Measurements from ENCODE around the gene KNOP1.
"Not testable (repeated sequence)": the region's sequence is repeated elsewhere in the genome, so short reads cannot be mapped to it uniquely, and the experiment has no call there.

The KNOP1 gene

DNA sequence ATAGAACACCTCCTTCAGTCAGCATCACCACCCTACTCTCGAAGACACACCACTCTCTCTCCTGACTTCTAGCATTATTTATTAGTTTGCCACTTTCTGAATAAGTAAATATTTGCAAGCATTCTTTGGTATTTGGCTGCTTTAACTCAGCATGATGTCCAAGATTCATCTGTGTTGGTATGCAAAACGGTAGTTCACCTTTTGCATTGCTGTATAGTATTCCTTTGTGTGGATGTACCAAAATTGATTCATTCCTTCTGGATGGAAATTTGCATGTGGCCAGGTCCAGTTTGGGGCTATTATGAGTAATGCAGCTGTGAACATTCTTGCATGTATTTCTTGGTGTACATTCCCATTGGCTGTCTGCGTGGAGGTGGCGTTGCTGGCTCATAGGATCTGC, 32.9 kb downstream of the KNOP1 start:
- no peak overlapping the region for H3K4me3 ChIP-seq (ENCODE audit: low read depth, low read length)
- no peak for DNase-seq (ENCODE audit: low read depth)
- TF ChIP-seq, protein P1, sequence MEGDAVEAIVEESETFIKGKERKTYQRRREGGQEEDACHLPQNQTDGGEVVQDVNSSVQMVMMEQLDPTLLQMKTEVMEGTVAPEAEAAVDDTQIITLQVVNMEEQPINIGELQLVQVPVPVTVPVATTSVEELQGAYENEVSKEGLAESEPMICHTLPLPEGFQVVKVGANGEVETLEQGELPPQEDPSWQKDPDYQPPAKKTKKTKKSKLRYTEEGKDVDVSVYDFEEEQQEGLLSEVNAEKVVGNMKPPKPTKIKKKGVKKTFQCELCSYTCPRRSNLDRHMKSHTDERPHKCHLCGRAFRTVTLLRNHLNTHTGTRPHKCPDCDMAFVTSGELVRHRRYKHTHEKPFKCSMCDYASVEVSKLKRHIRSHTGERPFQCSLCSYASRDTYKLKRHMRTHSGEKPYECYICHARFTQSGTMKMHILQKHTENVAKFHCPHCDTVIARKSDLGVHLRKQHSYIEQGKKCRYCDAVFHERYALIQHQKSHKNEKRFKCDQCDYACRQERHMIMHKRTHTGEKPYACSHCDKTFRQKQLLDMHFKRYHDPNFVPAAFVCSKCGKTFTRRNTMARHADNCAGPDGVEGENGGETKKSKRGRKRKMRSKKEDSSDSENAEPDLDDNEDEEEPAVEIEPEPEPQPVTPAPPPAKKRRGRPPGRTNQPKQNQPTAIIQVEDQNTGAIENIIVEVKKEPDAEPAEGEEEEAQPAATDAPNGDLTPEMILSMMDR (conservative IDR thresholded peaks at IDR 0.05; ENCODE audit: low read depth, low read length) = no peak

DNA sequence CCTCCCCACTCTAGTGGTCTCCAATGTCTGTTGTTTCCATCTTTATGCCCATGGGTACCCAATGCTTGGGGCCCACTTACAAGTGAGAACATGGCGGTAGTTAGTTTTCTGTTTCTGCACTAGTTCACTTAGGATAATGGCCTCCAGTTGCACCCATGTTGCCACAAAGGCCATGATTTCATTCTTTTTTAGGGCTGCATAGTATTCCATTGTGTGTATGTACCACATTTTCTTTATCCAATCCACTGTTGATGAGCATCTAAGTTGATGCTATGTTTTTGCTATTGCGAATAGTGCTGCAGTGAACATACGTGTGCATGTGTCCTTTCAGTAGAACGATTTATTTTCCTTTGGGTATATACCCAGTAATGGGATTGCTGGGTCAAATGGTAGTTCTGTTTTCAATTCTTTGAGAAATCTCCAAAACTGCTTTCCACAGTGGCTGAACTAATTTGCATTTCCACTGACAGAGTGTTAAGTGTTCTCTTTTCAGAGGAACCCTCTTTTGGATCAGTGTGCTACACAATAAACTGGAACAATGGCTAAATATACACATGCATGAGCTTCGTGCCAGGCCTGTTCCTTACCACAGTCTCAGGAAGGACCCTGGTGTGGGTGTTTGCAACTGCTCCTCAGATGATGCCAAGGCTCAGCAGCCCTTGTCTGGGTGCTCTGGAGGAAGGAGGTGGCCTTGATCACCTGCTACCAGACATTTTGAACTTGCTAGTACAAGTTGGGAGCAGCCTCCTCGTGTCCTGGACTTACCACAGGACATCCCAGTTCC, 34.4 kb downstream of the KNOP1 start:
- no peak for DNase-seq (ENCODE audit: low read depth)
- TF ChIP-seq, protein P1 (conservative IDR thresholded peaks at IDR 0.05; ENCODE audit: low read depth, low read length) = no peak
- no peak overlapping the region for H3K4me3 ChIP-seq (ENCODE audit: low read depth, low read length)

DNA sequence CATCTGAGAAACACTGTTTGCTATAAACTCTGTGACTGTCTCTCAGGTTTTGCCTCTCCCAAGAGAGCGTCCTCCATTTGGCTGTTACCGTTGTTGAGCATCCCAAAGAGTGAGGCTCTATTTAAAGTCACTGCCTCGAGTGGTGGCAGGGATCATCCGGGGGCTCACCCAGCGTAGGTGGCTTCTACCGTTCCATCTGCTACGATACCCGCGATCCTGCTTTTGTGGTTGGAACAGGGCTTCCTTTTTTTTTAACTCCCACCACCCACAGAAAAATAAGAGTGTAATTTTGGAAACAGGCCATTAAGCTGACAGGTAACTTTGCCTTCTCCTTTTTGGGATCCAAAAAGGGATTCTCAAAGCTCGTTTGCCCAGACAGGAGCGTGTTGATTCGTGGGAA, 36.4 kb downstream of the KNOP1 start:
- no peak for DNase-seq (ENCODE audit: low read depth)
- no peak overlapping the region for H3K4me3 ChIP-seq (ENCODE audit: low read depth, low read length)
- TF ChIP-seq, protein P1 (conservative IDR thresholded peaks at IDR 0.05; ENCODE audit: low read depth, low read length) = no peak

DNA sequence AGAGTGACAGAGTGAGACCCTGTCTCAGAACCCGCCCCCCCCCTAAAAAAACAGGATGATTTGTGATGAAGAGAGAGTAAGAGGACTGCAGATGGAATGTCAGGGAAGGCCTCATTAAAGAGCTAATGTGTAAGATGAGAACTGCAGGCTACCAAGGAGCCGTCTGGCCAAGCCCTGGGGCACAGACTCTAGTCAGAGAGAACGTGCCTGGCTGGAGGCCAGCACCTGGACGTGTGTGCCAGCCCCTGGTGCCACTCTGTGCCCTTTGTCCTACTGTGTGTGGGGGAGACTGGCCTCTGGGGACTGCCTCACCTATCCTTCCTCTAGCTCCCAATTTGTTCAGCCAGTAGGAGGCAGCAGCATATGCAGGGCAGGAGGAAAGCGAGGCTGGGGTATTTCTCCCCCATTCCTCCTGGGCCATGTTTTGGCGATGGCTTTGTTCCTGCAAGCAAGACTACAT, 37.1 kb downstream of the KNOP1 start:
- TF ChIP-seq, protein P1 (conservative IDR thresholded peaks at IDR 0.05; ENCODE audit: low read depth, low read length) = peak; percentile 48
- DNase-seq (ENCODE audit: low read depth) = no peak
- H3K4me3 ChIP-seq (ENCODE audit: low read depth, low read length) = no peak overlapping the region

DNA sequence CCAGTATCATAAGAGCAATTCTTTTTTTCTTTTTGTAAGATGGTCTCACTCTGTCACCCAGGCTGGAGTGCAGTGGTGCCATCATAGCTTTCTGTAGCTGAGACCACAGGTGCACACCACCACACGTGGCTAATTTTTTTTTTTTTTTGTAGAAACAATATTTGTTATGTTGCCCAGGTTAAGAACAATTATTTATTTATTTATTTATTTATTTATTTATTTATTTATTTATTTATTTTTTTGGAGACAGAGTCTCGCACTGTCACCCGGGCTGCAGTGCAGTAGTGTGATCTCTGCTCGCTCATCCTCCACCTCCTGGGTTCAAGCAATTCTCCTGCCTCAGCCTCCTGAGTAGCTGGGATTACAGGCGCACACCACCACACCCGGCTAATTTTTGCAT, 38.7 kb downstream of the KNOP1 start:
- not testable (repeated sequence) for H3K4me3 ChIP-seq (ENCODE audit: low read depth, low read length); DNase-seq (ENCODE audit: low read depth)

DNA sequence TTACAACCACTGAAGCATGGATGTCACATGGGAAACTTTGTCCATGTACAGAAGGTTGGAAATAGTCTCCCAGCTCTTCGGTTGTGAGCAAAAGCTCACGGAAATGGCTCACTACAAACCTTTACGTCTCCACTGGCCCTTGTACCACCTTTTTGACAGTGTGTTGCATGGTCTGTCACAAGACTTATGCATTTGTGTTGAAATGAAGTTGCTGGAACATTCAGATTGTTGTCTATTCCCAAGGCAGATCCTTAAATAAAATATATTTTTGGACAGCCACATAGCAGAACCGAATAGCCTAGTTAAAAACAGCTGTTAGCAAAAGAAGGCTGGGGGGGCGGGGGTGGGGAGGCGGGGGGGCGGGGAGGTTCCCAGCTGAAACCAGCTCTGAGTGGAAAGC, 39.2 kb downstream of the KNOP1 start:
- no peak for DNase-seq (ENCODE audit: low read depth)
- TF ChIP-seq, protein P1 (conservative IDR thresholded peaks at IDR 0.05; ENCODE audit: low read depth, low read length) = no peak
- H3K4me3 ChIP-seq (ENCODE audit: low read depth, low read length) = no peak overlapping the region

DNA sequence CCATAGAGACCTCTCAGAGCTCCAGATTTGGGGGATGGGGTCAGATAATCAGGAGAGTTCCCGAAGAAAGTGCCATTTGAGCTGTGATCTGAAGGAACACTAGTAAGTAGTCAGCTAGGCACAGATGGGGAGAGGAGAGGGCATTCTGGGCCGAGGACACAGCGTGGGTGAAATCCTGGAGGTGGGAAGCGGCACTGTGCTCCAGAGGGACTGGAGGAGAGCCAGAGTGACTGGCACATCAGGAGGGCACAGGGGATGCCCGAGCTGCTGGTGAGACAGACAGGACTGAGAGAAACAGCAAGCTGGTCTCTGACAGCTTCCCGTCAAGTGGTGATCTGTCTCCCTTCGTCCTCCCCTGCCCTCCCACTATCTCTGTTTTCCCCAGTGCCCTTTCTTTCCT, 40.6 kb downstream of the KNOP1 start:
- DNase-seq (ENCODE audit: low read depth) = no peak
- H3K4me3 ChIP-seq (ENCODE audit: low read depth, low read length) = no peak overlapping the region
- TF ChIP-seq, protein P1 (conservative IDR thresholded peaks at IDR 0.05; ENCODE audit: low read depth, low read length) = no peak
